Measurements from ENCODE around the gene CCDC57. TPM values are rescaled to one million over a fixed set of nuclear protein-coding genes. Genes with fewer than 3 reads are reported as not detected.
A peak's percentile ranks its signal among the peaks of the same experiment; 100 is the strongest.

The CCDC57 gene
- total RNA-seq, 1 donor from 2014 or later, result 3.4 TPM

DNA sequence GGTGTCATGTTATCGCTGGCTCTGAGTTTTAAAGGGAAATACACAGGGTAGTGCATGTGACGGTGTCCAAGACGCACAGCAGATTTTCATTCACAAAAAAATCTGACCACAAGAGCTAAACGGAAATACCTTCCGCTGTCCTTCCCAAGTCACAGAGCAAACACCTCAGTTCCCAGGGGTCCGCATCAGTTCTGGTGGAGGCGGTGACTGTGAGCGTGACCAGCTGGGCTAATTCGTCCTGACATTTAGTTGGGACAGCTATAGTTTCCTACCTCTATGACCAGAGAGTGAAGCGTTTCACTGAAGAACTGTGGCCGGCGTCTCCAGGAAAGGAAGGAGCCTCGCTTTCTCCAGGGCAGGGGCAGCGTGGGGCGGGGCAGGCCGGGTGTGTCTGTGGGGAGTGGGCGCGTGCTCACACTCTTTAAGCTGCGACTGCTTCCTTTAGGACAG, 104.1 kb downstream of the CCDC57 start:
- no peak for DNase-seq (ENCODE audit: low read depth in 2 of 2)

- no peak for DNase-seq (ENCODE audit: low read depth in 2 of 2)
Observed at GRCh38 chr17:82108038-82108437, 104.6 kb downstream of the CCDC57 start.

DNA sequence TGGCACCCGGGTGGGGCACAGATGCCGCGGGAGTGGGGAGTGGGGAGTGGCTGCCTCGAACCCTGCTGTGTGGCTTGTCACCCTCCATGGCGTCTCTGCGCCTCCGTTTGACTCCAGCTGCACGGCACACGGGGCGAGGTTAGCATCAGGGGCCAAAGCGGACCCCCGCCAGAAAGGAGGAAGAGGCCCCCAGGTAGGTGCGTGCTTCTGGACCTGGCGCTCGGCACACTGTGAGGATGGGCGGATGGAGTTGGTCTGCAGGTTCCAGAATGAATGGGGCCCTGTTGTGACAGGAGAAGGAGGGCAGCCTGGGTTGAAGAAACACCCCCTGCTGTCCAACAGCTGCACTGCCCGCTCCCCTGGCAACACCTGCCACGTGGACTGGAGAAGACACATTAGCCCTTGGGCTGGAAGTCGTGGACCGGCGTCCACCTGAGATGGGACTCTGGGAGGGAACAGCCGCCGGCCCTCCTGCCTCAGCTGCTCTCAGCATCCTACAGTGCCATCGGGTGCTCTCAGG, 105.2 kb downstream of the CCDC57 start:
- DNase-seq (ENCODE audit: low read depth in 2 of 2), result peak in 1 of 2 donors; percentile 31

DNA sequence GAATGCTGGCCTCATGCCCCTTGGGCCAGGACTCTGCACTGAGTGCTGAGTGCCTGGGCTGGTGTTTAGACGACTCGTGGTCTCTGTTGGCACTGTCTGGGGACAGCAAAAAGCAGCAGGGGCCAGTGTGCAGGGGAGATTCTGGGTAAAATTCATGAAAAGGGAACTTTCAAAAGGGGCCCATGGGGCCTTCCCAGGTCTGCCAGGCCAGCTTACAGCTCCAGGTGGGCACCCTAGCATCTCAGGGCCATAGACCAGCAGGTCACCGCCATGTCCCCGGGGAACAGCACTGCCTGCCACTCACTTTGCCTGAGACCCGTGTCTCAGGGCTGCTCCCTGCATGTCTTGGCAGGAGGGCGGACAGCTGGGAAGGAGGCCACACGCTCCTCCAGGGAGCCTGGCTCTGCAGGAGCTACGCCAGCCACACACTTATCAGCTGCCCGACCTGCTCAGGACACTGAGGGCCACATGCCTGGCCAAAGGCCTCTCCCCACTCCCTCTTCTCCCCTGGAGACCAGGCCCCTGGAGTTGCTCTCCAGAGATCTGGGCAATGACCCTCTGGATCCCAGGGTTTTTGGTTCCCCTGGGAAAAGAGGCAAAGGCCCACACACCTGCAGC, 105.8 kb downstream of the CCDC57 start:
- no peak for DNase-seq (ENCODE audit: low read depth in 2 of 2)

GRCh38 chr17:82105882-82106687, 106.6 kb downstream of the CCDC57 start:
- peak; percentile 29 to 53 for DNase-seq (ENCODE audit: low read depth in 2 of 2)

DNA sequence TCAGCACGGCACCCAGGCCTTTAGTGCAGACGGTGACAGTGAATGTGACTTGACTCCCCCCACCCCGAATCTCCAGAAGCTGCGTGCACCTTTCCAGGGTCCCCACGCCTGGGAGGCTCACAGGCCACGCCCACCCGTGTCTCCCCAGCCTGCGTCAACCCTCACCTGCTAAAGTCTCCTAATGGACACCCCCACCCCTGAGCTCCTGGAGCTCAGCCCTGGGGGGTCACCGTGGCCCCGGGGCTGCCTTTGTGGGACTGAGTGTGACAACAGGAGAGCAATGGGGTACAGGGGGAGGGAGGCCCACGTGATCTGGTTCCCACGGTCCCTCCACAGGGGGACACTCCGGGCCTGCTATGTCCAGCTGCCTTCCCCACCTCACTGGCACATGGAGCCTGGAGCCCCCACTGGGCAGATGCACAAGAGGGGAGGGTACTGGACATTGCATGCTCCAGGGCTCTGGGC, 107.2 kb downstream of the CCDC57 start:
- no peak for DNase-seq (ENCODE audit: low read depth in 2 of 2)

DNA sequence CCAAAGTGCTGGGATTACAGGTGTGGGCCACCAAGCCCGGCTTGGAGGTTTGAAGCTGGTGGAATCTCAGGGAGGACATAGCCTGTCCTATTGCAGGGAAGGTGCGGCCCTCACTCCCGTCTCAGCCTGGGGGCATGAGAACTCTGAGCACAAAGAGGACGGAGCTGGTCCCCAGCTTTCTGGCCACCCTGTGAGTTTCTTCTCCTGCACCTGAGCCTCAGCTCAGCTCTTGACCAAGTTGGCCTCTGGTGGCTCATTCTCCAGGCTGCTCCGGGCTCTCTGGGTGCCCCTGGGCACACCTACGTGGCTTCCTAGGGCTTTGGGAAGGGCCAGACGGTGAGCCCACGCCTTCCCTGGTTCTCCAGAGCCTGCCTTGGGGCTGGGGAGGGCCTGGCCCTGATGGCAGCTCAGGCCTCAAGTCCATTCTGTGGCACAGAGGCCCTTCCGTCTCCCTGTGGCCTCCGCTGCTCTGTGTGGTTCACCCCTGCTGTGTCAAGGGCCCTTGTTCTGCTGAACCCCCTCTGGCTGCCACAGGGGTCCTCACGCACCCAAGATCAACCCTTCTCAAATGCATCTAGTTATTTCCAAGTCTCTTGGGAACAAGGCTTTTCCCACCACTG, 107.7 kb downstream of the CCDC57 start:
- no peak for DNase-seq (ENCODE audit: low read depth in 2 of 2)

DNA sequence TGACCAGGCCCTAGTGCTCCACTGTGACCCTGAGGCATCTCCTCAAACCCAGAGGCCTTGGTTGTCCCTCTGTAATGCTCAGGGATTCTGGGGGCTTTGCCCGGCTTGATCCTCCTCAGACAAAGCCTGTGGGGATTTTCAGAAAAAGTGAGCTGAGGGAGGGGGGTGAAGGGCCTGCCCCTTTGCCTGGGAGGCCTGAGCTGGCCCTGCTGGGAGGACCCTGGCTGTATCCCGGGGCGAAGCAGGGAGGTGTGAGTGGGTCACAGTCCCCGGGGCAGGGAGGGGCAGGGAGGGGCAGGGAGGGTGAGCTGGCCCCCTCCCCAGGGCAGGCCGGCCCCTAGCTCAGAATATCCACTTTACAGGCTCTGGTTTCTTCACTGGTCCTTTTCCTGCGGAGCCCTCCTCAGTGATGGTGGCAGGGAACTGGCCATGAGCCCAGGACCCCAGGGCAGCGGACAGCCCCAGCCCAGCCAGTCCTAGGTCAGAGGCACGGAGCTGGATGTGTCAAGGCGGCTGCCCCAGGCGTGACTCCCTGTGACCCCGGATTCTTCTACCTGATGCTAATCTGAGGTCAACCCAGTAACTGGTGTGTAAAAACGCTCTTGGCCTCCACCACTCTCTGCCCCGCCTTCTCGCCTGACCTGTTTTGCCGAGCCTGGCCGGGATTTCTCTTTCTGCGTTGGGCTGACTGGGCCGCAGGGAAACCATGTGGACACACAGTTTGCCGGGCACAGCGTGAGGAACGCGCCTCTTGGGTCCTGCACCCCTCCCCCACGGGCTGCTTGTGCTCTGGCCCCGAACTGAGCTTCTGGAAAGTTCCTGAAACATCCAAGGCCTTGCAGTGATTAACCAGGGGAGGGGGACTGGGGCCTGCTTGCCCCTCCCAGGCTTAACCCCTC, 108.8 kb downstream of the CCDC57 start:
- no peak for DNase-seq (ENCODE audit: low read depth in 2 of 2)

DNA sequence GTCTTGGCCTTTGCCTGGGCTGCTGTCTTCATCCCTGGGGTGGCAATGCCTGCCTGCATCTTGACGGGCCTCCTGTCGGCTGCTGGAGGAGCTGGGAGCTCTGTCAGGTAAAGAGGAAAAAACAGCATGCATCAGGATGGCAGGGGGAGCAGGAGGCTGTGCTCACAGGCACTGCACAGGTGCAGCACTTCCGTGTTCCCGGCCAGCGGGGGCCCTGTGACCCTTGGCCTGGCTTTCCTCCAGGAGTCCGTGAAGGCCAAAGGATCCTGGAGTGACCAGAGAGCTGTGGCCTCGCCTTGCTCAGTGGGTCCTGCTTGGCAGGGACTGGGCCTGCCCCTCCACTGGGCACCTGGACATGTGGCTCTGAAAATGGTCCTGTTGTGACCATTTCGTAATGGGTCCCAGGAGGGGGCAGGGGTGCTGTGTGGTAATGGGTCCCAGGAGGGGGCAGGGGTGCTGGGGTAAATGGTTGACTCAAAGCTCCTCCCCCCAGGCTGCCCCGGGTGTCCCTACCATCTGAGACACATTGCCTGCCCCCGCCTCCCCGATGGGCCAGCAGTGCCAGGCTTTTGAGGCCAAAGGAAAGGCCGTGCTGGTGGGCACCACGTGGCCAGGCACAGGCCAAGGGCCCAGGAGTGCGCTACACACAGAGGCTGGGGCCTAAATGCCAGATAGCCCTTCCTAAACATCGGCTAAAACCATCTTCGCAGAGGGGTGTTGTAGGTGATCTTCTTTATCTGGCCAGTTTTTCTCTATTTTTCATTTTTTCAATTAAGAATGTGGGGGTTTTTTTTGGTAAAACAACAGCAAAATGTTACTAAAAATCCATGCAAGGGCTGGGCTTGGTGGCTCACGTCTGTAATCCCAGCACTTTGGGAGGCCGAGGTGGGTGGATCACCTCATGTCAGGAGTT, 110.6 kb downstream of the CCDC57 start:
- DNase-seq (ENCODE audit: low read depth in 2 of 2), result no peak

- DNase-seq (ENCODE audit: low read depth in 2 of 2), result no peak
Observed at GRCh38 chr17:82101301-82101715, 111.3 kb downstream of the CCDC57 start.

GRCh38 chr17:82100502-82101298, 111.9 kb downstream of the CCDC57 start:
- no peak for DNase-seq (ENCODE audit: low read depth in 2 of 2)

- DNase-seq (ENCODE audit: low read depth in 2 of 2), result no peak
Observed at GRCh38 chr17:82098939-82099763, 113.5 kb downstream of the CCDC57 start.

- peak; percentile 96 to 97 for DNase-seq (ENCODE audit: low read depth in 2 of 2)
Observed at GRCh38 chr17:82098169-82098938, 114.3 kb downstream of the CCDC57 start, which contains the start of gene FASN. TSS of gene FASN (minus strand) at chr17:82098236. CDS start at chr17:82096445, 1,791 bp downstream.

GRCh38 chr17:82097919-82098168, 114.8 kb downstream of the CCDC57 start:
- no peak for DNase-seq (ENCODE audit: low read depth in 2 of 2)

GRCh38 chr17:82097184-82097918, 115.3 kb downstream of the CCDC57 start:
- peak; percentile 74 for DNase-seq (ENCODE audit: low read depth in 2 of 2)

GRCh38 chr17:82096709-82097183, 115.9 kb downstream of the CCDC57 start:
- no peak for DNase-seq (ENCODE audit: low read depth in 2 of 2)
